IPS-18c (cell line): ENCODE measurements around the gene NPHP3.
"Not testable (repeated sequence)": the region's sequence is repeated elsewhere in the genome, so short reads cannot be mapped to it uniquely, and the experiment has no call there.

Experiments used
- H3K4me3 ChIP-seq: 2 replicates; pipeline ENCODE4 v1.7.0; 2013; ENCODE audit warnings: low read depth, mild to moderate bottlenecking, low read length, moderate library complexity; ENCODE audit not compliant: insufficient read depth
- H3K9me3 ChIP-seq: one replicate; pipeline ENCODE4 v1.6.1; 2013; ENCODE audit warnings: mild to moderate bottlenecking, low read length, moderate library complexity; ENCODE audit not compliant: control insufficient read depth, insufficient read depth

Gene NPHP3

GRCh38 chr3:132659000-132659364 is 63.2 kb downstream of the NPHP3 start:
- peak overlapping the region; percentile 98; the same call in 1 of the 2 replicates for H3K4me3 ChIP-seq
- no peaks in the 10 kb centered on the region for H3K9me3 ChIP-seq

- Histone ChIP-seq H3K9me3 (no peaks in the 10 kb centered on the region), H3K4me3 (no peak overlapping the region)
Measured at GRCh38 chr3:132657869-132658747, 64.1 kb downstream of the NPHP3 start.

- Histone ChIP-seq H3K9me3 (no peaks in the 10 kb centered on the region), H3K4me3 (no peak overlapping the region)
Measured at GRCh38 chr3:132655471-132655870, 66.7 kb downstream of the NPHP3 start.

- Histone ChIP-seq H3K9me3 (no peaks in the 10 kb centered on the region), H3K4me3 (no peak overlapping the region)
Measured at GRCh38 chr3:132654721-132655120, 67.5 kb downstream of the NPHP3 start.

- Histone ChIP-seq H3K4me3 (no peak overlapping the region), H3K9me3 (no peaks in the 10 kb centered on the region)
Measured at GRCh38 chr3:132654190-132654589, 68.0 kb downstream of the NPHP3 start.

- H3K4me3 ChIP-seq: no peak overlapping the region
- no peaks in the 10 kb centered on the region for H3K9me3 ChIP-seq
Measured at GRCh38 chr3:132652640-132653270, 69.5 kb downstream of the NPHP3 start.

- no peak overlapping the region for H3K4me3 ChIP-seq
- H3K9me3 ChIP-seq: no peaks in the 10 kb centered on the region
Measured at GRCh38 chr3:132650153-132650552, 72.1 kb downstream of the NPHP3 start.

- Histone ChIP-seq H3K9me3 (no peaks in the 10 kb centered on the region), H3K4me3 (no peak overlapping the region)
Measured at GRCh38 chr3:132645058-132645457, 77.2 kb downstream of the NPHP3 start.

- H3K4me3 ChIP-seq: no peak overlapping the region
- no peaks in the 10 kb centered on the region for H3K9me3 ChIP-seq
Measured at GRCh38 chr3:132643366-132643765, 78.8 kb downstream of the NPHP3 start.

- no peaks in the 10 kb centered on the region for H3K9me3 ChIP-seq
- no peak overlapping the region for H3K4me3 ChIP-seq
Measured at GRCh38 chr3:132642539-132642847, 79.7 kb downstream of the NPHP3 start.

- H3K4me3 ChIP-seq: no peak overlapping the region
- no peaks in the 10 kb centered on the region for H3K9me3 ChIP-seq
Measured at GRCh38 chr3:132641837-132642538, 80.2 kb downstream of the NPHP3 start.

GRCh38 chr3:132641427-132641826 is 80.8 kb downstream of the NPHP3 start:
- not testable (repeated sequence) for H3K9me3 ChIP-seq, H3K4me3 ChIP-seq

- no peaks in the 10 kb centered on the region for H3K9me3 ChIP-seq
- no peak overlapping the region for H3K4me3 ChIP-seq
Measured at GRCh38 chr3:132638706-132639105, 83.5 kb downstream of the NPHP3 start.

- Histone ChIP-seq H3K9me3 (no peaks in the 10 kb centered on the region), H3K4me3 (no peak overlapping the region)
Measured at GRCh38 chr3:132637590-132637989, 84.6 kb downstream of the NPHP3 start.

- Histone ChIP-seq H3K4me3 (no peak overlapping the region), H3K9me3 (no peaks in the 10 kb centered on the region)
Measured at GRCh38 chr3:132635052-132635451, 87.2 kb downstream of the NPHP3 start.
